NCI-H1105 (cell line): ENCODE results near the gene TPP2.

ENCODE experiments used
- DNase-seq: peaks from one replicate; lab custom pipeline; 2025; lab: John Stamatoyannopoulos, UW

Gene TPP2

GRCh38 chr13:102597029-102597961 is 509 bp downstream of the TPP2 start:
- DNase-seq, result no peak

GRCh38 chr13:102598061-102598460 is 1.3 kb downstream of the TPP2 start:
- no peak for DNase-seq

DNA sequence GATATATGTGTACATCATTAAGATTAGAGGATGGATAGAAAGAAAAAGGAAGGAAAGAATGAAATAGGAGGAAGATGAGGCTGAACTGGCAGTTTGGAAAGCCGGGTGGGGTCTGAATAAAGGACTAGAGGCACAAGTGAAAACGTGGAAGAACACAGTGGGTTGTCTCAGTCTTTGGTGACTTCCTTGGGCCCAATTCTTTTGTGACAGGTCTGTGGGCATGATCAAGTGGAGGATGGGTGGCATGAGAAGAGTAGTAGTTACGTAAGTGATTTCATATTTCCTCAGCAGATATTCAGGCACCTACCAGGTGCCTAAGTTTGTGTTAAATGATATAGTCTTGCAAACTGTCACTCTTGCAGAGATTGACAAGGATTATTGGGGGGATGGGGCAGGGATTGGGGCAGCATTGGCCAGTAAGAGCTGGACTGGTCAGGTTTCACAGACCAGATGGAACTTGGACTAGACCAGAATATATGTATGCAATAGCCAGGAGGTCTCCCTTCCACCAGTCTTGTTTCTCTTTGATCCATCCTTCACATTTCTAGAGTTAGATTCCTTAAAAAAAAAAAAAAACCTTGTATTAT is 2.7 kb downstream of the TPP2 start:
- no peak for DNase-seq

GRCh38 chr13:102606537-102607309 is 9.9 kb downstream of the TPP2 start:
- no peak for DNase-seq

GRCh38 chr13:102608974-102609373 is 12.2 kb downstream of the TPP2 start:
- DNase-seq, result no peak

DNA sequence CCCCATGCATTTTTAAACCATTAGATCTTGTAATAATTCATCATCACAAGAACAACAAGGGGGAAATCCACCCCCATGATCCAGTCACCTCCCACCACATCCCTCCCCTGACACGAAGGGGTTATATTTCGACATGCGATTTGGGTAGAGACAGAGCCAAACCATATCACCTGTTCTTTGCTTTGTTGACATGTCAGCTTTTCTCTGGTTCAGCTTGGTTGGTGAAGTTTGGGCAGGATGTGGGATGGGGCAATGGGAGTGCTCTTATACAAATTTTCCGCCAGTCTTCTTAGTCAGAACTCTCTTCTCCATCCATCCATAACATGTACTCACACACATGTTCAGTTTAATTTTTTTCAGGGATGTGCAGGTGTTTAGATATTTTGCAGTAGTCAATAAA is 12.9 kb downstream of the TPP2 start:
- no peak for DNase-seq

- no peak for DNase-seq
These were observed 13.6 kb downstream of the TPP2 start for GRCh38 chr13:102610296-102610895.

DNA sequence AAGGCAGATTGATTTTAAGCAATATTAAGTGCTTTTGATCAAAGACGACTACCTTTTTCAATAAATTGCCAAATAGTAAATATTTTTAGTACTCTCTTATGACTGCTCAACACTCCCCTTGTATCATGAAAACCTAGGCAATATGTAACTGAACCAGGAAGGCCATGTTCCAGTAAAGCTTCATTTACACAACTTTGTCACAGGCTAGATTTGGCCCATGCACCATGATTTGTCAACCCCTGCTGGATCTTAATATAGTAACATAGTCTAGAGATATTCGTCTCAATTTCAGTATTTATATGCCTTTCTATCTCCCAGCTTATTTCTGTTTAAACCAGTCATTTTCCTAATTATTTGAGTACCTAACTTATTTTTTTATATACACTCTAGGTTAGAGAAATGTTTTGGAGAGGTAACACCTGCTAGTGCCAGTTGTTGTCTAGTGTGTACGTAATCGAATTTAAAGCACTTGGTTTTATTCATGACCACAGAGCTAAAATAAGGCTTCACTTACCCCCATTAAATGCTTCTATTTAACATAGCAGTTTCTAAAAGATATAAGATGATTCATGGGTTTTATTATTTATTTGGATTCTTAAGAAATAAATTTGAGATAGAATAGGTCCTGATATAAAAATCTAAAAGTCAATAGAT is 21.0 kb downstream of the TPP2 start:
- DNase-seq, result no peak

DNA sequence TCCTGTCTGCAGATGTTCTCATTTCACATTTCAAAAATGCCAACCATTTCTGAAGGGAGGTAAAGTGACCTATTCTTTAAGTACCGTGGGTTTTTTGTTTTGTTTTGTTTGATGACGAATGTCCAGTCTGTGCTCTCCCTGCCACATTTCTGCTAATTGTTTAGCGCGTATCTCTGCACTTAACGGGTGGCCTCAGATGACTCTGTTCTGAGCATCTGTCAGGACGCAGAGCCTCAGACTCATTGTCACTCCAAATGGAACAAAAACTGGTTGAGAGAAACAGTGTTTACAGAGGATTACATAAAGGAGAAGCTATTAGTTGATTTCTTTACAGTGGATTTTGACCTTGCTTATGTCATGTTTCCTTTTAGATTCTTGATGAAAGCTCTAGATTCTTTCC is 23.7 kb downstream of the TPP2 start:
- no peak for DNase-seq

GRCh38 chr13:102626928-102627327 is 30.1 kb downstream of the TPP2 start:
- DNase-seq, result no peak

DNA sequence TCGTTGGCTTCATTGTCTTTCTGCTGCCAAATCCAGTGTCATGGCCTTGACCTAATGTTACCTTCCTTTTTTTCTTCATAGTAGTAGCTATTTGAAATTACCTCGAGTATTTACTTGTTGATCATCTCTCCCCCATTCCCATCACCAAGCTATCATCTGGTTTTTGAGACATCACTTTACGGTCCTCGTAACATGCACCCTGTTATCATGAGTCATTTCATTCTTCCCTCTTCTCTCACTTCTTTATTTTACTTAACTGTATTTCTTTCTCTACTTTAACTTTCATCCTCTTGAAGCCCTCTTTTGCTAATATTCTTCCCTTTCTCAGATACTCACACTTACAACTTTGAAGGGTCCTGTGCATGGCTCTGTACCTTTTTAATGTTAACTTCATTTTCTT is 31.8 kb downstream of the TPP2 start:
- DNase-seq, result no peak

GRCh38 chr13:102631198-102631597 is 34.4 kb downstream of the TPP2 start:
- DNase-seq, result no peak

GRCh38 chr13:102638741-102639140 is 42.0 kb downstream of the TPP2 start:
- no peak for DNase-seq

DNA sequence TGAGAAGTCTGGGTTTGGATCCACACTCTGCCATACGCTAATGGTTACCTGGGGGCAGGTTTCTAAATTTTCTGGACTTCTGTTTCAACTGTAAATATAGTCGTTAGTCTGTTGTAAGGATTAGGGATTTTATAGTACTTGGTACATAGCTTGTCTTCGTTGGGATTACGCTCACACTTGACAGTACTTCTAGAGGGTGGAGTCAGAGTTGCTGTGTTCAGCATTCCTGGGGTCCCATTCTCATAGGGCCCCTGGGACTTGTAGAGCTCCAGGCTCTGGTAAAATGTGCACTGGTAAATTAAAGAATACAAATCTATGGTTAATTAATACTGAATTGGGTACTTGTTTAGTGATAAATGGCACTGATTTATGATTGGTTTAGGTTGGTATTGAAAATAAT is 45.2 kb downstream of the TPP2 start:
- no peak for DNase-seq

- peak; percentile 24 for DNase-seq
These were observed 45.7 kb downstream of the TPP2 start for GRCh38 chr13:102642475-102642874.

DNA sequence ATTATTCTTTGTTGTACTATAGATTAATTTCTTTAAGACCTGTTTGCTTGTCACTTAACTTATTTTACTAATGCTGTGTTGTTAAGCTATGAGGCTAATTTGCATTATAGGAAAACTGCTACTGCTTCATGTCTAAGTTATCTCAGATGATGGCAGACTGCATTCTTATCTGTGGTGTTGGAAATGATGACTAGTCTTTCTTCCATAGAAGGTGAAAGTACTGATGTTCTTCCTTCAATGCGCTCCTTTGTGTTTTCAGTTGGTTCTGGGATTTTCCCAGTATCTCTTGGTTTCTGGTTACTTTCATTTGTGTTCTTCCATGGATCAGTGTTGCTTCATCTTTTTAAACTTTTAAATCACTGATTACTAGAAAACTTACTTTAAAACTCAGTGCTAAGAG is 46.9 kb downstream of the TPP2 start:
- no peak for DNase-seq

DNA sequence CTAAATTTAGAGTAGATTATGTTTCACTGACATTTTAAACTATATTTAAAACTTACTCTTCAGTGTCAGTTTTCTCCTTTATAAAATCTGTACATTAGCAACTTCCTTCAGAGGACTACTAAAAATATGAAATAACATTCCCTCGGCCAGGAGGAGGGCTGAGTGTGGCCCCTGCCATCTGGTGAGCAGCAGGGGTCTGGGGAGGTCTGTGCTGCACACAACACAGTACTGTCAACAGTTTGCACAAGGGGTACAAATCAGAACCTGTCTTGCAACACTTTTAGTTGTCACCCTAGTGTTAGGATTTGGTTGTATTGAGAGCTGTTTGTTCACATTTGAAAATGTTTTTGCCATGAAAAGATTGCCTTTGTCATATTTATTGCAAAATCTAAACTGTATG is 48.9 kb downstream of the TPP2 start:
- DNase-seq, result no peak

GRCh38 chr13:102648046-102648445 is 51.3 kb downstream of the TPP2 start:
- no peak for DNase-seq

DNA sequence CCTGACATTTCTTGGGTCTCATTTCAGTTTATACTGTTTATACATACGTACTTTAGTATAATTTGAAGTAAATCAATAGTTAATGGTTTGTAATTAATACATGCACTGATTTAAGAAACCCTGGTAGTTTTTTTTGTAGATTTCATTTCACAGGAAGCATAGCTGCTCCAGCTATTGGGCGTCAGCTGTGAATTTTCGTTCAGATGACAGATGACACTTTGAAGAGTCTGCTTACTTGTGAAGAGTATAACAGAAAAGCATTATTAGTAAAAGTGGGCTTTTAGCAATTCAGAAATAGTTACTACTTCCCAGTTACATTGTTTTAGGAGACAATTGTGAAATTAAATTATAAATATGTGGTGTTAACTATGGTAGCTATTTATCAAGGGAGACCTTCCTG is 53.7 kb downstream of the TPP2 start:
- no peak for DNase-seq

GRCh38 chr13:102651392-102651791 is 54.6 kb downstream of the TPP2 start:
- no peak for DNase-seq

DNA sequence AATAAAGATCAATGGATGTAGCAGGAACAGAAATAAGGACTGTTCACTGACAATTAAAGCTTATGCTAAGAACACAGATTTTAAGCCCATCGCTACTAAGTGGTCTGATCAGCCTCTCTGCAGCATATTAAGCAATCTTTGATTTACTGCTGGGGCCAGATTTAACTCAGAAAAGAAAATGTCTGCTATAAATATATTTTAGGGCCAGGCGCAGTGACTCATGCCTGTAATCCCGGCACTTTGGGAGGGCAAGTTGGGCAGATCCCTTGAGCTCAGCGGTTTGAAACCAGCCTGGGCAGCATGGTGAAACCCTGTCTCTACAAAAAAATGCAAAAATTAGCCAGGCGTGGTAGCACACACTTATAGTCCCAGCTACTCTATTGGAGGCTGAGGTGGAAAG is 55.1 kb downstream of the TPP2 start:
- DNase-seq, result no peak

GRCh38 chr13:102654756-102655155 is 58.0 kb downstream of the TPP2 start:
- no peak for DNase-seq
